H9 (cell line): ENCODE measurements around the gene NAPSA. TPM values are rescaled to one million over a fixed set of nuclear protein-coding genes. Genes with fewer than 3 reads are reported as not detected.

Source experiments
- DNase-seq: peaks from one replicate; pipeline ENCODE4 v3.0.0-alpha.2; 2017
- H2AFZ ChIP-seq: one replicate; pipeline ENCODE4 v1.6.1; 2013; ENCODE audit warnings: mild to moderate bottlenecking, low read length, control low read depth, moderate library complexity
- H2AK5ac ChIP-seq: 2 replicates; pipeline ENCODE4 v1.6.1; 2013; ENCODE audit warnings: low read length, control low read depth, mixed read lengths; ENCODE audit not compliant: insufficient read length
- H2BK120ac ChIP-seq: one replicate; pipeline ENCODE4 v1.6.1; 2013; ENCODE audit warnings: low read depth, mild to moderate bottlenecking, low read length, control low read depth, inconsistent platforms; ENCODE audit not compliant: poor library complexity, severe bottlenecking
- H2BK12ac ChIP-seq: 2 replicates; pipeline ENCODE4 v1.6.1; 2013; ENCODE audit warnings: low read length, control low read depth, mixed read lengths, low read depth; ENCODE audit not compliant: insufficient read length
- H2BK15ac ChIP-seq: 2 replicates; pipeline ENCODE4 v1.6.1; 2013; ENCODE audit warnings: low read depth, low read length, control low read depth
- H2BK20ac ChIP-seq: one replicate; pipeline ENCODE4 v1.6.1; 2013; ENCODE audit warnings: low read depth, mild to moderate bottlenecking, low read length, control low read depth, inconsistent platforms; ENCODE audit not compliant: poor library complexity, severe bottlenecking
- H2BK5ac ChIP-seq: 2 replicates; pipeline ENCODE4 v1.6.1; 2013; ENCODE audit warnings: low read length, control low read depth, mixed read lengths; ENCODE audit not compliant: insufficient read length
- H3K14ac ChIP-seq: 2 replicates; pipeline ENCODE4 v1.6.1; 2013; ENCODE audit warnings: low read length, control low read depth; ENCODE audit not compliant: insufficient read depth
- H3K18ac ChIP-seq: 2 replicates; pipeline ENCODE4 v1.6.1; 2013; ENCODE audit warnings: low read depth, mild to moderate bottlenecking, mixed read lengths, low read length, control low read depth; ENCODE audit not compliant: insufficient read length
- H3K23ac ChIP-seq: 2 replicates; pipeline ENCODE4 v1.6.1; 2013; ENCODE audit warnings: low read length, control low read depth, mixed read lengths, low read depth; ENCODE audit not compliant: insufficient read length
- H3K23me2 ChIP-seq: 2 replicates; pipeline ENCODE4 v1.6.1; 2013; ENCODE audit warnings: low read depth, mild to moderate bottlenecking, mixed read lengths, low read length, control low read depth; ENCODE audit not compliant: insufficient read length, poor library complexity, severe bottlenecking
- H3K27ac ChIP-seq: 2 replicates; pipeline ENCODE4 v1.5.1; 2013; ENCODE audit warnings: low read length, control low read depth, mixed read lengths, low read depth; ENCODE audit not compliant: insufficient read length
- H3K27me3 ChIP-seq: 2 replicates; pipeline ENCODE4 v1.6.1; 2013; ENCODE audit warnings: low read length, control low read depth, inconsistent platforms; ENCODE audit not compliant: insufficient read depth
- H3K4ac ChIP-seq: 2 replicates; pipeline ENCODE4 v1.6.1; 2013; ENCODE audit warnings: low read depth, mild to moderate bottlenecking, control low read depth, inconsistent platforms, low read length, moderate library complexity
- H3K4me1 ChIP-seq: 2 replicates; pipeline ENCODE4 v1.6.1; 2013; ENCODE audit warnings: low read length, control low read depth, inconsistent platforms; ENCODE audit not compliant: insufficient read depth
- H3K4me2 ChIP-seq: 2 replicates; pipeline ENCODE4 v1.6.1; 2013; ENCODE audit warnings: low read length, control low read depth, mixed read lengths; ENCODE audit not compliant: insufficient read length, insufficient read depth
- H3K56ac ChIP-seq: 2 replicates; pipeline ENCODE4 v1.6.1; 2013; ENCODE audit warnings: low read depth, mild to moderate bottlenecking, mixed read lengths, low read length, control low read depth; ENCODE audit not compliant: insufficient read length
- H3K79me1 ChIP-seq: 2 replicates; pipeline ENCODE4 v1.6.1; 2013; ENCODE audit warnings: low read depth, mild to moderate bottlenecking, moderate library complexity, low read length, control low read depth, inconsistent platforms; ENCODE audit not compliant: insufficient read depth, poor library complexity, severe bottlenecking
- H3K79me2 ChIP-seq: 2 replicates; pipeline ENCODE4 v1.6.1; 2013; ENCODE audit warnings: low read length, control low read depth, inconsistent platforms; ENCODE audit not compliant: insufficient read depth
- H3K9ac ChIP-seq: 2 replicates; pipeline ENCODE4 v1.6.1; 2013; ENCODE audit warnings: low read length, control low read depth, mixed read lengths; ENCODE audit not compliant: insufficient read length; ENCODE audit errors: extremely low read depth
- H3K9me3 ChIP-seq: one replicate; pipeline ENCODE4 v1.6.1; 2013; ENCODE audit warnings: low read depth, low read length, inconsistent platforms; ENCODE audit not compliant: control insufficient read depth
- H3T11ph ChIP-seq: one replicate; pipeline ENCODE4 v1.6.1; 2013; ENCODE audit warnings: mild to moderate bottlenecking, low read length, control low read depth, inconsistent platforms
- H4K20me1 ChIP-seq: one replicate; pipeline ENCODE4 v1.6.1; 2013; ENCODE audit not compliant: control insufficient read depth, insufficient read length, insufficient read depth
- H4K5ac ChIP-seq: 2 replicates; pipeline ENCODE4 v1.6.1; 2013; ENCODE audit warnings: low read depth, mild to moderate bottlenecking, mixed read lengths, low read length, control low read depth; ENCODE audit not compliant: insufficient read length
- H4K8ac ChIP-seq: replicated peaks from 2 replicates; pipeline ENCODE4 v1.6.1; 2013; ENCODE audit warnings: low read length, control low read depth, mixed read lengths, low read depth; ENCODE audit not compliant: insufficient read length
- H4K91ac ChIP-seq: 2 replicates; pipeline ENCODE4 v1.6.1; 2013; ENCODE audit warnings: low read depth, mild to moderate bottlenecking, moderate library complexity, mixed read lengths, low read length, control low read depth; ENCODE audit not compliant: insufficient read length
- H3K27ac Mint-ChIP-seq, 3 experiments: 2 replicates in 2 of 3; 3 replicates in 1 of 3; pipeline ENCODE4 v1.8.0; 2020 to 2021; ENCODE audit warnings: mixed read lengths in 3 of 3, mild to moderate bottlenecking in 1 of 3, moderate library complexity in 1 of 3
- H3K27me3 Mint-ChIP-seq: 2 replicates; pipeline ENCODE4 v1.8.0; 2021; ENCODE audit warnings: low read depth, mild to moderate bottlenecking, moderate library complexity, mixed read lengths
- H3K36me3 Mint-ChIP-seq, 3 experiments: 2 replicates in 2 of 3; 3 replicates in 1 of 3; pipeline ENCODE4 v1.8.0; 2020 to 2021; ENCODE audit warnings: low read depth in 3 of 3, mixed read lengths in 3 of 3; ENCODE audit not compliant: insufficient read depth in 1 of 3
- H3K4me1 Mint-ChIP-seq, 2 experiments: 2 replicates each; pipeline ENCODE4 v1.8.0; 2020; ENCODE audit warnings: mixed read lengths in 2 of 2
- H3K4me3 Mint-ChIP-seq, 2 experiments: 2 replicates in 1 of 2; 3 replicates in 1 of 2; pipeline ENCODE4 v1.8.0; 2020 to 2021; ENCODE audit warnings: mild to moderate bottlenecking in 2 of 2, mixed read lengths in 2 of 2, moderate library complexity in 1 of 2
- H3K9me3 Mint-ChIP-seq, 2 experiments: 2 replicates in 1 of 2; 3 replicates in 1 of 2; pipeline ENCODE4 v1.8.0; 2020; ENCODE audit warnings: mild to moderate bottlenecking in 2 of 2, mixed read lengths in 2 of 2, moderate library complexity in 1 of 2
- CTCF ChIP-seq: fragments of 200-600 bp; sonication (generic); conservative IDR thresholded peaks from 3 replicates; pipeline ENCODE4 v1.8.0; 2021; ENCODE audit warnings: antibody characterized with exemption, mild to moderate bottlenecking
- WGBS: extraction: QIAGEN DNeasy Blood & Tissue Kit; methylation state at CpG from one replicate; pipeline ENCODE4 v1.1.7; 2013; ENCODE audit warnings: missing lambda C conversion rate, low lambda C conversion rate, mixed read lengths; ENCODE audit not compliant: insufficient read length; ENCODE audit errors: extremely low coverage; 5-methylcytosine and 5-hydroxymethylcytosine counted together
- total RNA-seq: library from RNA; stranded (reverse); gene quantifications from 2 replicates; pipeline ENCODE4 v1.2.1, GENCODE V29; 2021

Gene NAPSA
- total RNA-seq, 1 experiment from 2014 or later: 0.44 TPM

GRCh38 chr19:50315773-50316448 lies 49.5 kb downstream of the NAPSA start:
- Mint-ChIP-seq H3K27me3 (peaks cover 5% of the 10 kb centered on the region), H3K4me1 (peaks cover 21 to 40% of the 10 kb centered on the region in 2 experiments), H3K4me3 (peak overlapping the region; percentile 79 to 87), H3K27ac (peak overlapping the region; percentile 96 to 97 (median 97)), H3K9me3 (no peaks in the 10 kb centered on the region), H3K36me3 (peaks cover 13 to 24% (median 18%) of the 10 kb centered on the region in 3 experiments; a peak in 6 of 7 replicates)
- H3K18ac ChIP-seq: no peak overlapping the region
- no peak overlapping the region for H3K9ac ChIP-seq
- H3K14ac ChIP-seq: 0 out of 2 replicates have a peak overlapping the region, but pooled peaks have one; percentile 70
- no peak overlapping the region for H2AFZ ChIP-seq
- no peaks in the 10 kb centered on the region for H3K27me3 ChIP-seq
- no peak overlapping the region for H3K56ac ChIP-seq
- WGBS: no CpG with 5 or more reads among the region's 18 CpGs
- no peak overlapping the region for H2BK12ac ChIP-seq
- H4K91ac ChIP-seq: no peak overlapping the region
- H3K4ac ChIP-seq: no peak overlapping the region
- no peaks in the 10 kb centered on the region for H3K79me1 ChIP-seq
- no peak overlapping the region for H2AK5ac ChIP-seq
- H3K27ac ChIP-seq: no peak overlapping the region
- peak; percentile 84 for DNase-seq
- peak overlapping the region; percentile 72 for H3K4me2 ChIP-seq
- no peak overlapping the region for H2BK15ac ChIP-seq
- H2BK120ac ChIP-seq: no peak overlapping the region
- H3K4me1 ChIP-seq: no peaks in the 10 kb centered on the region
- peak; percentile 23; the same call in 1 of the 3 replicates for TF ChIP-seq CTCF
- H2BK20ac ChIP-seq: no peak overlapping the region
- H3K23ac ChIP-seq: no peak overlapping the region
- H3K79me2 ChIP-seq: no peaks in the 10 kb centered on the region
- H4K8ac ChIP-seq: no peak overlapping the region
- H4K5ac ChIP-seq: no peak overlapping the region
- H3K23me2 ChIP-seq: peaks cover 24% of the 10 kb centered on the region
- no peak overlapping the region for H3T11ph ChIP-seq
- H2BK5ac ChIP-seq: no peak overlapping the region
- no peaks in the 10 kb centered on the region for H3K9me3 ChIP-seq
- H4K20me1 ChIP-seq: no peaks in the 10 kb centered on the region
